Sigmoid colon (tissue), 7 donors: ENCODE results near the gene TSPAN15. TPM values are rescaled to one million over a fixed set of nuclear protein-coding genes. Genes with fewer than 3 reads are reported as not detected.
"Not testable (repeated sequence)": the region's sequence is repeated elsewhere in the genome, so short reads cannot be mapped to it uniquely, and the experiment has no call there.

Experiments
- DNase-seq: peaks from one replicate; pipeline ENCODE4 v3.0.0-alpha.2; 2019
- H3K27ac ChIP-seq, 4 donors: fragments of 200-600 bp; sonication (generic); one replicate each; pipeline ENCODE4 v1.5.1; 2016 to 2019; ENCODE audit warnings: mild to moderate bottlenecking in 1 of 4
- H3K27me3 ChIP-seq, 3 donors: fragments of 200-600 bp; sonication (generic); one replicate each; pipeline ENCODE4 v1.5.1; 2019; ENCODE audit warnings: mild to moderate bottlenecking in 1 of 3
- H3K36me3 ChIP-seq, 4 donors: fragments of 200-600 bp; sonication (generic); one replicate each; pipeline ENCODE4 v1.5.1; 2016 to 2019
- H3K4me1 ChIP-seq, 4 donors: fragments of 200-600 bp; sonication (generic); one replicate each; pipeline ENCODE4 v1.5.1; 2017 to 2019
- H3K4me3 ChIP-seq, 4 donors: fragments of 200-600 bp; sonication (generic); one replicate each; pipeline ENCODE4 v1.5.1; 2017 to 2019; ENCODE audit warnings: mild to moderate bottlenecking in 2 of 4, moderate library complexity in 1 of 4
- H3K9me3 ChIP-seq, 4 donors: fragments of 200-600 bp in 3 of 4; sonication (generic) in 3 of 4; one replicate each; pipeline versions ENCODE4 v1.5.1 to v1.6.1; 2013 to 2019
- EP300 ChIP-seq, 4 donors: sonication (generic); formaldehyde crosslinking; IDR thresholded peaks; one replicate each; pipeline ENCODE4 v1.6.1; 2017; ENCODE audit warnings: antibody characterized with exemption in 4 of 4
- POLR2A ChIP-seq, 2 donors: fragments of 450-650 bp; IDR thresholded peaks; one replicate each; pipeline ENCODE4 v1.6.1; 2016; ENCODE audit warnings: antibody characterized with exemption in 2 of 2, mild to moderate bottlenecking in 2 of 2, moderate library complexity in 2 of 2
- POLR2AphosphoS5 ChIP-seq, 4 donors: sonication (generic); formaldehyde crosslinking; IDR thresholded peaks; one replicate each; pipeline ENCODE4 v1.6.1; 2017; ENCODE audit warnings: antibody characterized with exemption in 4 of 4
- WGBS, 2 donors: extraction: QIAGEN DNeasy Blood & Tissue Kit; methylation state at CpG; one replicate each; pipeline ENCODE4 v1.1.7; 2013; 5-methylcytosine and 5-hydroxymethylcytosine counted together
- intact Hi-C: fragments of 100-400 bp; cut with DNase I; formaldehyde crosslinking; loops from one replicate; pipeline ENCODE4 v1.15.1; 2023
- polyA plus RNA-seq, 3 donors: library from polyadenylated mRNA; stranded (reverse); fragments of 200-250 nt; gene quantifications; one replicate each; pipeline ENCODE4 v1.2.3, GENCODE V29; 2013
- total RNA-seq, 4 donors: library from RNA; depleted of rRNA; stranded (reverse); fragments of >200 nt; gene quantifications; one replicate each; pipeline ENCODE4 v1.1.0, GENCODE V29; 2016
- TF ChIP-seq, protein P1 (sequence below), 4 experiments: fragments of 450-650 bp in 3 of 4; fragments of 200-600 bp in 1 of 4; IDR thresholded peaks; one replicate each; pipeline ENCODE4 v1.5.1; 2016 to 2019; ENCODE audit warnings: antibody characterized with exemption in 4 of 4, mild to moderate bottlenecking in 3 of 4, moderate library complexity in 2 of 4
- donor health status: healthy with polysubstance abuse.
- donor health status: Bipolar disorder and iron deficiency.
- donor health status: healthy.

The TSPAN15 gene
- total and polyA plus RNA-seq, 7 donors = 43.0 to 100 (median 70.9) TPM

DNA sequence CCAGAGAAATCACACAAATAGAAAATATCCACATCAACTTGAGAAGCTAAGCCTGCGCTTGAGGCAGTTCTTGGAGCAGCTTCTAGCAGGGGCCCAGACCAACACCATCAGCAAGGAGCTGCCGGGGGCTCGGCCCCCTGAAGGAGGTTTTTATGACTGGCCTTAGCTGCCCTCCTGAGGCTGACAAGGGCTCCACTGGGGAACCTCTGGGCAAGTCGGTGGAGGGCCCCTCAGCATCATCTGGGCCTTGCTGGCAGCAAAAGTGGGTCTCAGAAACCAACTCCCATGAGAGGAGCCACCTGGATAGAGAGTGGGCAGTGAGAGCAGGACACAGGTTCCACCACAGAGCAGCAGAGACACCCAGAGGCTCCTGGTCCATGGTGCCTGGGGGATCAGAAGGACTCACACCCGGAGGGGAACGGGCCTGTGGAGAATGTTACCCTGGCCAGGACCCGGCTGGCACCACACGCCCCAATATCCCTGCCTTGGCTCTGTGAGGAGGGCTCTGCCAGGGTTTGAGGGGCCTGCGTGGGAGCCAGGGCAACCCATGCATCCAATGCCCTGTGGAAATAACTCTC lies 66.1 kb downstream of the TSPAN15 start:
- H3K36me3 ChIP-seq = peaks cover 0 to 13% (median 2%) of the 10 kb centered on the region in 4 donors
- WGBS, 2 donors = 87 to 89% methylated on average over 9 of the region's 9 CpGs
- no peak overlapping the region for H3K27ac ChIP-seq
- no peak for DNase-seq
- no peak for TF ChIP-seq POLR2AphosphoS5 (IDR thresholded peaks at IDR 0.05)
- TF ChIP-seq, protein P1, sequence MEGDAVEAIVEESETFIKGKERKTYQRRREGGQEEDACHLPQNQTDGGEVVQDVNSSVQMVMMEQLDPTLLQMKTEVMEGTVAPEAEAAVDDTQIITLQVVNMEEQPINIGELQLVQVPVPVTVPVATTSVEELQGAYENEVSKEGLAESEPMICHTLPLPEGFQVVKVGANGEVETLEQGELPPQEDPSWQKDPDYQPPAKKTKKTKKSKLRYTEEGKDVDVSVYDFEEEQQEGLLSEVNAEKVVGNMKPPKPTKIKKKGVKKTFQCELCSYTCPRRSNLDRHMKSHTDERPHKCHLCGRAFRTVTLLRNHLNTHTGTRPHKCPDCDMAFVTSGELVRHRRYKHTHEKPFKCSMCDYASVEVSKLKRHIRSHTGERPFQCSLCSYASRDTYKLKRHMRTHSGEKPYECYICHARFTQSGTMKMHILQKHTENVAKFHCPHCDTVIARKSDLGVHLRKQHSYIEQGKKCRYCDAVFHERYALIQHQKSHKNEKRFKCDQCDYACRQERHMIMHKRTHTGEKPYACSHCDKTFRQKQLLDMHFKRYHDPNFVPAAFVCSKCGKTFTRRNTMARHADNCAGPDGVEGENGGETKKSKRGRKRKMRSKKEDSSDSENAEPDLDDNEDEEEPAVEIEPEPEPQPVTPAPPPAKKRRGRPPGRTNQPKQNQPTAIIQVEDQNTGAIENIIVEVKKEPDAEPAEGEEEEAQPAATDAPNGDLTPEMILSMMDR (IDR thresholded peaks at IDR 0.05) = no peak
- TF ChIP-seq POLR2A (IDR thresholded peaks at IDR 0.05) = no peak
- TF ChIP-seq EP300 (IDR thresholded peaks at IDR 0.05) = no peak
- H3K4me3 ChIP-seq = no peak overlapping the region
- H3K27me3 ChIP-seq = no peaks in the 10 kb centered on the region
- H3K4me1 ChIP-seq = no peaks in the 10 kb centered on the region
- intact Hi-C loops = no loop called here
- H3K9me3 ChIP-seq = no peaks in the 10 kb centered on the region

DNA sequence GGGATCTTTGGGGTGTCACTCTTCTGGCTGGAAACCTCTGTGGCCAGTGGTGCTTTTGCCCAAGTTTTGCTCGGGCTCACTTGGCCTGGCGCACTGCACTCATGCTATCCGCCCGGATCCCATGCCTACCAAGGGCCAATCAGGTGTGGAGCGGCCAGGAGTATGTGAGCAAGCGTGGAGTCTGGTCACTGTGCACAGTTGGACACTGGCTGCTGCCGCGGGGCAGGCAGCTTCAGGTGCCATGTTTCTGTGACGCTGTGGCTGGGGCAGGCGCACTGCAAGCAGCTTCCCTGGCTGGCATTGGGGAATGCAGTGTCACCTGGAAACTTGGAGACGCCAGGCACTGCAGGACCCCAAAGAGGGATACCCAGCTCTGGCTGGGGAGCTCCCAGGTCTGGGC lies 76.7 kb downstream of the TSPAN15 start:
- intact Hi-C loops = no loop called here
- Histone ChIP-seq H3K36me3 (no peaks in the 10 kb centered on the region), H3K4me1 (no peaks in the 10 kb centered on the region), H3K27ac (no peak overlapping the region), H3K27me3 (no peaks in the 10 kb centered on the region), H3K9me3 (no peaks in the 10 kb centered on the region), H3K4me3 (no peak overlapping the region)
- WGBS, 2 donors = 97% methylated on average over 11 of the region's 11 CpGs
- TF ChIP-seq, protein P1 (IDR thresholded peaks at IDR 0.05) = no peak
- TF ChIP-seq EP300 (IDR thresholded peaks at IDR 0.05) (no peak), POLR2A (IDR thresholded peaks at IDR 0.05) (no peak), POLR2AphosphoS5 (IDR thresholded peaks at IDR 0.05) (no peak)
- DNase-seq = no peak

DNA sequence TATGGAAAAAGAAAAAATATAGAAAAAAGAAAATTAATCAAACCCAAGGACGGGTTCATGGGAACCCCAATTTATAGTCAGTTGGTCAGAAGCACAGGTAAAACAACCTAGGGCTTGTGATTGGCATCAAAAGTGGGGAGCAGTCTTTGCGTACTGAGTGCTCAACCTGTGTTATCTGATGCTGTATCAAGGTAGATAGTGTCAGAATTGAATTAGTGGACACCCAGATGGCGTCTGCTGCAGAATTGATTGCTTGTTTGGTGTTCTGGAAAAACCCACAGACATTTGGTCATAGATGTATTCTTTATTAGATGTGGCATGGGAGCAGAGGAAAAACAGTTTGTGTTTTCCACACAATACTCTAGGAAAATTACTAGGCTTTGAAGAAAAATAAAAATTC lies 82.4 kb downstream of the TSPAN15 start:
- DNase-seq = no peak

DNA sequence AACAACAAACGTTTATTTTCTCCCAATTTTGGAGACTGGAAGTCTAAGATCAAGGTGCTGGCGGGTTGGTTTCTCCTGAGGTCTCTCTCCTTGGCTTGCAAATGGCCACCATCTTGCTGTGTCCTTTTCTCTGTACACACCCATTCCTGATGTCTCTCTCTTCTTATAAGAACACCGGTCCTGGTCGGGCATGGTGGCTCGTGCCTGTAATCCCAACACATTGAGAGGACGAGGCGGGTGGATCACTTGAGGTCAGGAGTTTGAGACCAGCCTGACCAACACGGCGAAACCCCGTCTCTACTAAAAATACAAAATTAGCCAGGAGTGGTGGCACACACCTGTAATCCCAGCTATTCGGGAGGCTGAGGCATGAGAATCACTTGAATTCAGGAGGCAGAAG lies 85.3 kb downstream of the TSPAN15 start:
- H3K27ac ChIP-seq, H3K9me3 ChIP-seq, H3K36me3 ChIP-seq, intact Hi-C loops, H3K27me3 ChIP-seq, DNase-seq, H3K4me1 ChIP-seq, H3K4me3 ChIP-seq: not testable (repeated sequence)
- WGBS, 2 donors = 94 to 96% methylated on average over 11 of the region's 11 CpGs

More for the DNA sequence above, 82.4 kb downstream of the TSPAN15 start:
- no peaks in the 10 kb centered on the region for H3K36me3 ChIP-seq
- no peak for TF ChIP-seq POLR2AphosphoS5 (IDR thresholded peaks at IDR 0.05)
- TF ChIP-seq EP300 (IDR thresholded peaks at IDR 0.05) = no peak
- TF ChIP-seq POLR2A (IDR thresholded peaks at IDR 0.05) = no peak
- TF ChIP-seq, protein P1 (IDR thresholded peaks at IDR 0.05) = no peak
- H3K4me1 ChIP-seq = no peaks in the 10 kb centered on the region
- no peak overlapping the region for H3K27ac ChIP-seq
- intact Hi-C loops = no loop called here
- no peaks in the 10 kb centered on the region for H3K9me3 ChIP-seq
- H3K4me3 ChIP-seq = no peak overlapping the region
- H3K27me3 ChIP-seq = no peaks in the 10 kb centered on the region
- WGBS, 2 donors = 80 to 84% methylated on average over 3 of the region's 3 CpGs

DNA sequence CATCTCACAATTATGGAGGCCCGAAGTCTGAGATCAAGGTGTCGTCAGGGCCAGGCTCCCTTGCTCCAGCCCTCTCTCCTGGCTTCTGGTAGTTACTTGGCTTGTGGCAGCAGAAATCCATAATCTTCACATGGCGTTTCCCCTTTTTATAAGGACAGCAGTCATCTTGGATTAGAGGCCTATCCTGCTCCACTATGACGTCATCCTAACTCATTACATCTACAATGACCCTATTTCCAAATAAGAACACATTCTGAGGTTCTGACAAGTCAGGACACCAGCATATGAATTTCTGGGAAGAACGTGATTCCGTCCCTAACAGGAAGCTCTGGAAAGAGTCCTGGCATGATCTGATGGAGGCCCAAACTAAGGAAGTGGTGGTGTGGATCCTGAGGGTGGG lies 86.2 kb downstream of the TSPAN15 start:
- Histone ChIP-seq H3K27me3 (no peaks in the 10 kb centered on the region), H3K27ac (no peak overlapping the region), H3K36me3 (no peaks in the 10 kb centered on the region), H3K9me3 (peaks cover 0 to 3% (median 0%) of the 10 kb centered on the region in 4 donors), H3K4me3 (no peak overlapping the region), H3K4me1 (no peaks in the 10 kb centered on the region)
- DNase-seq = no peak
- TF ChIP-seq, protein P1 (IDR thresholded peaks at IDR 0.05) = no peak
- TF ChIP-seq EP300 (IDR thresholded peaks at IDR 0.05) (no peak), POLR2AphosphoS5 (IDR thresholded peaks at IDR 0.05) (no peak), POLR2A (IDR thresholded peaks at IDR 0.05) (no peak)
- WGBS, 2 donors = 92 to 94% methylated on average over 6 of the region's 6 CpGs
- intact Hi-C loops = no loop called here
